Panc1 (cell line): ENCODE results near the gene LY6G6F. TPM values are rescaled to one million over a fixed set of nuclear protein-coding genes. Genes with fewer than 3 reads are reported as not detected.

Source experiments
- ATAC-seq: fragments of 200-7000 bp; cut with Tn5 transposase; 2 replicates; pipeline ENCODE4 v1.9.1; 2020; ENCODE audit warnings: mild to moderate bottlenecking, moderate library complexity
- BruUV-seq: library from RNA; stranded (reverse); fragments of 400-500 nt; replicated peaks from 2 replicates; lab custom pipeline; 2021; lab: Mats Ljungman, UMichigan
- CTCF ChIA-PET: fragments of 300-600 bp; sonication (Branson Sonifier 250); formaldehyde crosslinking; loops from one replicate; lab custom pipeline; 2022; ENCODE audit warnings: antibody characterized with exemption; lab: Charles Lee
- POLR2A ChIA-PET: fragments of 300-600 bp; sonication (Branson Sonifier 250); formaldehyde crosslinking; loops from one replicate; lab custom pipeline; 2022; ENCODE audit warnings: antibody characterized with exemption; lab: Charles Lee
- DNase-seq: peaks from one replicate; pipeline ENCODE4 v3.0.0-alpha.2; 2010; ENCODE audit warnings: low read depth, low spot score
- H3K27ac ChIP-seq: 2 replicates; pipeline ENCODE4 v1.5.1; 2011; ENCODE audit warnings: mild to moderate bottlenecking, low read length, inconsistent platforms
- H3K27me3 ChIP-seq: fragments of 200-500 bp; sonication (Bioruptor generic); 2 replicates; pipeline ENCODE4 v1.6.0; 2014; ENCODE audit warnings: low read length, inconsistent platforms; ENCODE audit not compliant: control insufficient read depth, insufficient read depth
- H3K36me3 ChIP-seq: fragments of 200-500 bp; sonication (Bioruptor generic); 2 replicates; pipeline ENCODE4 v1.5.1; 2014; ENCODE audit warnings: inconsistent platforms, mild to moderate bottlenecking, low read length, moderate library complexity; ENCODE audit not compliant: control insufficient read depth, insufficient read depth
- H3K4me1 ChIP-seq: 2 replicates; pipeline ENCODE4 v1.5.1; 2011; ENCODE audit warnings: inconsistent platforms, mild to moderate bottlenecking, low read length, moderate library complexity; ENCODE audit not compliant: control insufficient read depth, insufficient read depth
- H3K4me3 ChIP-seq, 2 experiments: 2 replicates each; pipeline ENCODE4 v1.5.1; 2011 to 2012; ENCODE audit warnings: low read depth in 2 of 2, low read length in 2 of 2, mild to moderate bottlenecking in 2 of 2, inconsistent platforms in 1 of 2, moderate library complexity in 1 of 2
- H3K9me3 ChIP-seq: fragments of 200-500 bp; sonication (Bioruptor generic); 2 replicates; pipeline ENCODE4 v1.5.1; 2014; ENCODE audit warnings: low read depth, mild to moderate bottlenecking, inconsistent platforms, low read length, moderate library complexity; ENCODE audit not compliant: control insufficient read depth, insufficient read depth
- CTCF ChIP-seq: fragments of 450-650 bp; IDR thresholded peaks from 2 replicates; pipeline ENCODE4 v1.5.1; 2017; ENCODE audit warnings: mild to moderate bottlenecking
- POLR2AphosphoS5 ChIP-seq: IDR thresholded peaks from 2 replicates; pipeline ENCODE4 v1.6.1; 2012; ENCODE audit warnings: mild to moderate bottlenecking, low read depth, low read length, moderate library complexity
- REST ChIP-seq, 2 experiments: IDR thresholded peaks; 2 replicates each; pipeline ENCODE4 v1.6.1; 2011 to 2012; ENCODE audit warnings: low read depth in 2 of 2, control low read depth in 1 of 2, low read length in 1 of 2, mild to moderate bottlenecking in 1 of 2, moderate library complexity in 1 of 2; ENCODE audit not compliant: insufficient read depth in 1 of 2
- SIN3A ChIP-seq: IDR thresholded peaks from 2 replicates; pipeline ENCODE4 v1.6.1; 2012; ENCODE audit warnings: low read depth, mild to moderate bottlenecking, low read length, moderate library complexity, borderline replicate concordance; ENCODE audit not compliant: insufficient read depth
- TCF7L2 ChIP-seq: IDR thresholded peaks from 2 replicates; pipeline ENCODE4 v1.6.1; 2011; ENCODE audit warnings: mild to moderate bottlenecking, low read depth, low read length, inconsistent platforms
- in situ Hi-C: cut with HindIII; loops from 2 replicates; pipeline ENCODE4 v1.10.0; 2016; ENCODE audit warnings: low sequenced_read_pairs, low pct_unique_long_range_greater_than_20kb
- intact Hi-C: fragments of 100-400 bp; cut with micrococcal nuclease; formaldehyde crosslinking; loops from one replicate; pipeline ENCODE4 v1.10.0; 2022; ENCODE audit not compliant: unreplicated experiment
- total RNA-seq: library from RNA; stranded (reverse); gene quantifications from one replicate; pipeline ENCODE4 v1.2.1, GENCODE V29; 2021; ENCODE audit not compliant: unreplicated experiment

Gene LY6G6F
- total RNA-seq, 1 experiment from 2014 or later = not detected

- ATAC-seq (peak; percentile 13; the same call in 1 of the 2 replicates), DNase-seq (no peak)
- CTCF ChIA-PET = interaction anchor here (0.7 to 1.5 kb wide), 4 partner anchors 8 to 42 kb away, joined by 3 read pairs; no protein-coding TSS in a partner anchor
- intact Hi-C loops (loop anchor here (10.0 kb wide), 1 partner anchor 104 kb away; no protein-coding TSS in a partner anchor), in situ Hi-C loops (no loop called here)
- peak overlapping the region; percentile 91 for H3K27ac ChIP-seq
- TF ChIP-seq TCF7L2 (no peak), REST (IDR thresholded peaks at IDR 0.05; ENCODE audit: insufficient read depth in 1 of 2, low read depth in 2 of 2, low read length in 1 of 2) (no peak), CTCF (no peak), SIN3A (no peak), POLR2AphosphoS5 (no peak)
- peak overlapping the region; percentile 83 to 85 for H3K4me3 ChIP-seq
- peaks cover 22% of the 10 kb centered on the region for H3K36me3 ChIP-seq
- no peaks in the 10 kb centered on the region for H3K9me3 ChIP-seq
- no TSS peak for BruUV-seq
- H3K4me1 ChIP-seq = peaks cover 38% of the 10 kb centered on the region
- POLR2A ChIA-PET = interaction anchor here (1.0 to 1.9 kb wide), 2 partner anchors 9 to 78 kb away, joined by 3 to 5 read pairs; partner anchors contain the start of genes BAG6 and MSH5
- no peaks in the 10 kb centered on the region for H3K27me3 ChIP-seq
Measured at GRCh38 chr6:31730631-31731086, 24.0 kb downstream of the LY6G6F start.

GRCh38 chr6:31732029-31732428 is 25.4 kb downstream of the LY6G6F start:
- TF ChIP-seq TCF7L2 (no peak), CTCF (no peak), REST (IDR thresholded peaks at IDR 0.05; ENCODE audit: insufficient read depth in 1 of 2, low read depth in 2 of 2, low read length in 1 of 2) (no peak), POLR2AphosphoS5 (no peak; the same call in 1 of the 2 replicates), SIN3A (no peak)
- intact Hi-C loops (loop anchor here (10.0 kb wide), 1 partner anchor 103 kb away; no protein-coding TSS in a partner anchor), in situ Hi-C loops (no loop called here)
- BruUV-seq = no TSS peak
- Histone ChIP-seq H3K27ac (0 out of 2 replicates have a peak overlapping the region, but pooled peaks have one; percentile 2), H3K36me3 (peaks cover 22% of the 10 kb centered on the region), H3K4me3 (no peak overlapping the region), H3K9me3 (no peaks in the 10 kb centered on the region), H3K27me3 (no peaks in the 10 kb centered on the region), H3K4me1 (peaks cover 45% of the 10 kb centered on the region)
- CTCF ChIA-PET = no interaction called here
- POLR2A ChIA-PET = no interaction called here
- DNase-seq = no peak
- ATAC-seq = no peak
